Sciatic nerve (tissue), 2 donors: ENCODE data around the gene SLC35E2B. TPM values are rescaled to one million over a fixed set of nuclear protein-coding genes. Genes with fewer than 3 reads are reported as not detected.
"Not testable (repeated sequence)": the region's sequence is repeated elsewhere in the genome, so short reads cannot be mapped to it uniquely, and the experiment has no call there.

Experiments used
- ATAC-seq: fragments of 200-7000 bp; cut with Tn5 transposase; one replicate; pipeline ENCODE4 v1.9.1; 2020; ENCODE audit warnings: mild to moderate bottlenecking, moderate library complexity
- DNase-seq: peaks from one replicate; pipeline ENCODE4 v3.0.0-alpha.2; 2020; ENCODE audit warnings: low spot score
- intact Hi-C: fragments of 100-400 bp; cut with DNase I; formaldehyde crosslinking; loops from one replicate; pipeline ENCODE4 v1.14.2; 2022
- total RNA-seq: library from RNA; stranded (reverse); fragmentation: NEBNext Ultra II Directional; extraction: Animal tissue kit (Norgen Biotek cat#: 25700); gene quantifications from one replicate; pipeline ENCODE4 v1.2.1, GENCODE V29; 2021
- donor health status: DM: no; HTN: no; CAD: no.
- donor health status: DM: no; HTN: no; CAD: no.

The SLC35E2B gene
- total RNA-seq, 1 donor from 2014 or later, result 45.6 TPM

GRCh38 chr1:1678581-1679380 lies 13.8 kb downstream of the SLC35E2B start:
- intact Hi-C loops, result no loop called here
- ATAC-seq (no peak), DNase-seq (no peak)

DNA sequence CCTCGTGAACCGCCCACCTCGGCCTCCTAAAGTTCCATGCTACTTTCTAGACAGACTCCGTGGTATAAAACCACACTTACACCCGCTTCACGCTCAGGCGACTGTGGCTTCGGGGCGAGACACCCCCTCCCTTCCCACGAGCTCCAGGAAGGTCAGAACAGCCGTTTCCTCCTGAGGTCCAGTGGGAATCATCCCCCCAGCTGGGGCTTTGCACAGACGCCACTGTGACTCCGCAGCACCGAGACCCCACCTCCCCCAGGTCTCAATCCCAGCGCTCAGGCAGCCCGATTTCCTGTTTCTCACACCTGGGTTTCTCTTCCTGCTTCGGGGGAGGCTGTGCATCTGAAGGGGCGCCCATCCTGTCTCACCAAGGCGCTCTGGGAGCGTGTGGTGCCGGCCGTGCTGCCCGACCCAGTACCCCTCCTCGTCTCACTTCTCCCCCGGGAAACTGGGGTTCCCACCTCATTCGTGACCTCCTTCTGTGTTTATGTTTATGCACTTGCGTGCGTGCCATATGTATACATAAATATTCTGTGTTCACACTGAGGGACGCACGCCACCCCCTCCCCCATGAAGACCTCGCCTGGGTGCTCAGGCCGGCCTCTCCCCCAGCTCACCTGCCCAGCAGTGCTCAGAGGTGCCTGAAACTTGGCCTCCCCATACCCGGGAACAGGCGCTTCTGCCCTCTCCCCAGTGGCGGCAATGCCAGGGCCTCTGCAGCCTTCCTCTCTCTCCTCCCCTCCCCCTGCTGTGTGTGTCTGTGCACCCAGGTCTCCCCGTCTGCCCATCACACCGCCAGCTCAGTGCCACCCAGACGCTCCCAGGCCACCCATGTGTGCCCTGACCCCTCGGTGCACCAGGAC lies 14.6 kb downstream of the SLC35E2B start:
- ATAC-seq (peak; percentile 7), DNase-seq (peak; percentile 52)
- intact Hi-C loops, result no loop called here

DNA sequence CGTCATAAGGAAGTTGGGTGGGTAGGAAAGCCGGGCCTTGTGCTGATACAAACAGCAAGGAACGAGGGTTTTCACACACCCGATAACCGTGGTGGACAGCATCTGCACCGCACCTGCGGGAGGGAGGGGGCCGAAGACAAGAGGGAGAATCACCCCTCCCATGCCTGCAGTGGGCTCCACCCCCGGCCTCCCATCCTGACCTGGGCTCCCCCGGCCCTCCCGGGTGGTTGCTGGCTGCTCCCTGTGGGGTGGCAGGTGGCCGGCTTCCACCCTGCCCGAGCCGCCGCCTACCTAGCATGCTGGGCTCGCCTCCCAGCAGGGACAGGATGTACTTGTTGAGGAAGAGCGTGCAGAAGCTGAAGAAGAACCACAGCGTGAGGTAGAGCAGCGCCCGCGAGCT lies 16.5 kb downstream of the SLC35E2B start:
- DNase-seq, result peak; percentile 30
- ATAC-seq, intact Hi-C loops: not testable (repeated sequence)

- ATAC-seq, intact Hi-C loops: not testable (repeated sequence)
- DNase-seq, result peak; percentile 17
Measured at GRCh38 chr1:1675218-1675617, 17.4 kb downstream of the SLC35E2B start.

GRCh38 chr1:1674806-1675205 lies 17.8 kb downstream of the SLC35E2B start:
- ATAC-seq, intact Hi-C loops: not testable (repeated sequence)
- DNase-seq, result peak; percentile 38

DNA sequence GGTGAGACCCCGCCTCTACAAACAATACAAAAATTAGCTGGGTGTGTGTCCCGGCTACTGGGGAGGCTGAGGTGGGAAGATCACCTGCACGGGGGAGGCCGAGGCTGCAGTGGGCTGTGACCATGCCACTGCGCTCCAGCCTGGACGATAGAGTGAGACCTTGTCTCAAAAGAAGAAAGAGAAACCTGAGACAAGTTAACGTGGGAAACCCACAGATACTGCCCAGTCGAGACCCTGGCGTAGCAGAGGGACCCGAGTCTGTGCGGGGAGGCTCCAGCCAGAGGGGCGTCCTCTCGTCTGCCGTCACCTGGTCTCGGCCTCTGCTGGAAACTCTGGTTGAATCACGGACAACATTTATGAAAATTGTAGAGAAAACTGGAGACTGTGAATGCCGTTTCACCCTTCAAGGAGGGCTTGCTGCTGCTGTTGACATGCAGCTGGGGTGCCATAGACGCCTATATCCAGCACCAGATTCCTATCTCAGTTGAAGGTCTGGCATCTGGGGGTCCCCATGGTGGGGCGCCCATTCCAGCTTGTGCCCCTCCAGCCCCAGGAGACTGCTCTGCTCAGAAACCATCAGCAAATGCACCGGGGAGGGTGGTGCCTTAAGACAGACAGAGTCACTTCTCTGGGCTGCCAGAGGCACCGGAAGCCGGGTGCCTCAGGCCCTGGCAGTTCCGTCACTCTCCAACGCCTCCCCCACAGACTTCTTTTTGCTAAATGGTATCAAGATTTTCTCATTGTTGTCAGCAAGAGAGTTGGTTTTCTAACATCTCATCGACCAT lies 20.2 kb downstream of the SLC35E2B start:
- no peak for ATAC-seq
- DNase-seq, result no peak
- intact Hi-C loops, result no loop called here

- peak; percentile 54 for DNase-seq
- intact Hi-C loops, result no loop called here
- ATAC-seq, result no peak
Measured at GRCh38 chr1:1671365-1672119, 21.1 kb downstream of the SLC35E2B start.

- intact Hi-C loops, result no loop called here
- no peak for ATAC-seq
- peak; percentile 39 for DNase-seq
Measured at GRCh38 chr1:1670866-1671265, 21.7 kb downstream of the SLC35E2B start.

- DNase-seq, result peak; percentile 49
- intact Hi-C loops, result no loop called here
- no peak for ATAC-seq
Measured at GRCh38 chr1:1669468-1670440, 22.8 kb downstream of the SLC35E2B start.

DNA sequence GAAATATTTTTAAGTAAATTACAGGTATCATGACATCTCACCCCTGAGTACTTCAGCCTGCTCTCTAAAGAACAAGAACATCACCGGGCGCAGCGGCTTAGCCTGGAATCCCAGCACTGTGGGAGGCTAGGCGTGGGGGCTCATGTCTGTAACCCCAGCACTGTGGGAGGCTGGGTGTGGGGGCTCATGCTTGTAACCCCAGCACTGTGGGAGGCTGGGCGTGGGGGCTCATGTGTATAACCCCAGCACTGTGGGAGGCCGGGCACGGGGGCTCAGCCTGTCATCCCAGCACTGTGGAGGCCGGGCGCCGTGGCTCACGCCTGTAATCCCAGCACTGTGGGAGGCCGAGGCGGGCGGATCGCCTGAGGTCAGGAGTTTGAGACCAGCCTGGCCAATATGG lies 26.1 kb downstream of the SLC35E2B start:
- DNase-seq (peak; percentile 55), ATAC-seq (no peak)
- intact Hi-C loops, result no loop called here

DNA sequence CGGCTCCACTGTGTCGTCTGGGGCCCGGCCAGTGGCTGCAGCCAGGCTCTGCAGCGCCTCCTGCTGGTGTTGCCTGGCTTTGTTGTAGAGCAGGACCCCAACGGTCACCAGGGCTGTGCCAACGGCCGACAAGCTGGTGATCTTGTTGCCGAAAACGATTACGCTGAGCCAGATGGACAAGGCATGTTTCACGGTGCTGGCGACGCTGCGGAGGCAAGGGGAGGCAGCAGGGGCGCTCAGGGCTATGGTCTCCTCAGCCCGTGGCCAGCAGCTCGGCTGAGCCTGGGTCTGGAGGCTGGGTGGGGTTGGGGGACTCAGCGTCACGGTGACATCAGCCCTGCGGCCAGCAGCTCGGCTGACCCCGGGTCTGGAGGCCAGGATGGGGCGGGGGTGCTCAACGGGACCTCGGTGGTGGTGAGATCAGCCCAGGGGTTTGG lies 26.8 kb downstream of the SLC35E2B start:
- ATAC-seq, result no peak
- peak; percentile 56 for DNase-seq
- intact Hi-C loops, result no loop called here

- DNase-seq (peak; percentile 54), ATAC-seq (no peak)
- intact Hi-C loops, result no loop called here
Measured at GRCh38 chr1:1664941-1665814, 27.4 kb downstream of the SLC35E2B start.

DNA sequence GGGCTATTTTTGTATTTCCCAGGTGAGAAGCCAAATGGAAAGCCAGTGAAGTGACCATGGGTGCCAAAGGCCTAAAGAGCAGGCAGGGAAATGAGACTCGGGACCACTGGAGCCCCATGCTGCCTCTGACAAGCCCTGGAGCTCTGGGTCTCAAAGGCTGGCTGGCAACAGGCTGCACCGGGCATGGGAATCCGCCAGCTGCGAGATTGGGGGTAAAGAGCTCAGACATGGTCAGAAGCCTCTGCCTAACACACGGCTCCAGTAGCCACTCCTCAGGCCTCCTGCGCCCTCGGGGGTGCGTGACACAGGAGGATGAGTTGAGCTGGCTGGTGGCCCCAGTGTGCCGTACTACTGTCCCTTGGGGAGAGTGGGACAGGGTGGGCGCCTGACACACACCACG lies 28.3 kb downstream of the SLC35E2B start:
- intact Hi-C loops, ATAC-seq: not testable (repeated sequence)
- DNase-seq, result peak; percentile 31

GRCh38 chr1:1662830-1663560 lies 29.6 kb downstream of the SLC35E2B start:
- intact Hi-C loops, ATAC-seq: not testable (repeated sequence)

GRCh38 chr1:1662392-1662791 lies 30.2 kb downstream of the SLC35E2B start:
- DNase-seq, intact Hi-C loops: not testable (repeated sequence)
- ATAC-seq, result peak; percentile 9

More at GRCh38 chr1:1662830-1663560, 29.6 kb downstream of the SLC35E2B start:
- peak; percentile 53 for DNase-seq
